Measurements from ENCODE around the gene KSR2. TPM values are rescaled to one million over a fixed set of nuclear protein-coding genes. Genes with fewer than 3 reads are reported as not detected.
"Not testable (repeated sequence)": the region's sequence is repeated elsewhere in the genome, so short reads cannot be mapped to it uniquely, and the experiment has no call there.

Gene KSR2
- total and polyA plus RNA-seq, 2 donors from 2014 or later = 0.34 to 2.9 TPM

GRCh38 chr12:117803001-117803400, 165.8 kb downstream of the KSR2 start:
- Histone ChIP-seq H3K9me3 (ENCODE audit: control insufficient read depth in 2 of 3, insufficient read depth in 1 of 3, low read length in 3 of 3) (no peaks in the 10 kb centered on the region), H3K27ac (ENCODE audit: low read depth in 2 of 2, low read length in 2 of 2) (no peak overlapping the region), H3K9ac (ENCODE audit: low read length in 3 of 3) (no peak overlapping the region), H3K27me3 (ENCODE audit: control insufficient read depth, insufficient read depth, low read length) (no peaks in the 10 kb centered on the region), H3K36me3 (ENCODE audit: control insufficient read depth in 2 of 3, insufficient read depth in 3 of 3, low read length in 3 of 3) (no peaks in the 10 kb centered on the region), H3K4me1 (ENCODE audit: control insufficient read depth in 2 of 3, insufficient read depth in 2 of 3, low read depth in 1 of 3, low read length in 3 of 3) (no peaks in the 10 kb centered on the region), H3K4me3 (ENCODE audit: low read length in 3 of 3) (no peak overlapping the region)
- DNase-seq (peak in 2 of 5 donors; percentile 23 to 24), FAIRE-seq (no peak)
- intact Hi-C loops (cut with DNase I) = no loop called here
- TF ChIP-seq CTCF (IDR thresholded peaks at IDR 0.05; ENCODE audit: borderline replicate concordance, extremely low read depth, insufficient read depth) = no peak

- H3K27ac ChIP-seq (ENCODE audit: low read depth in 2 of 2, low read length in 2 of 2); H3K9ac ChIP-seq (ENCODE audit: low read length in 3 of 3); FAIRE-seq; H3K4me1 ChIP-seq (ENCODE audit: control insufficient read depth in 2 of 3, insufficient read depth in 2 of 3, low read depth in 1 of 3, low read length in 3 of 3); H3K27me3 ChIP-seq (ENCODE audit: control insufficient read depth, insufficient read depth, low read length); intact Hi-C loops (cut with DNase I); H3K4me3 ChIP-seq (ENCODE audit: low read length in 3 of 3); H3K9me3 ChIP-seq (ENCODE audit: control insufficient read depth in 2 of 3, insufficient read depth in 1 of 3, low read length in 3 of 3); H3K36me3 ChIP-seq (ENCODE audit: control insufficient read depth in 2 of 3, insufficient read depth in 3 of 3, low read length in 3 of 3); DNase-seq: not testable (repeated sequence)
Observed at GRCh38 chr12:117800711-117801110, 168.1 kb downstream of the KSR2 start.

GRCh38 chr12:117797202-117797601, 171.6 kb downstream of the KSR2 start:
- H3K4me1 ChIP-seq (ENCODE audit: control insufficient read depth in 2 of 3, insufficient read depth in 2 of 3, low read depth in 1 of 3, low read length in 3 of 3) = peaks cover 0 to 3% (median 0%) of the 10 kb centered on the region in 3 donors
- DNase-seq (no peak), FAIRE-seq (no peak)
- no peak overlapping the region for H3K27ac ChIP-seq (ENCODE audit: low read depth in 2 of 2, low read length in 2 of 2)
- H3K27me3 ChIP-seq (ENCODE audit: control insufficient read depth, insufficient read depth, low read length) = no peaks in the 10 kb centered on the region
- intact Hi-C loops (cut with DNase I) = no loop called here
- H3K4me3 ChIP-seq (ENCODE audit: low read length in 3 of 3) = no peak overlapping the region
- no peak overlapping the region for H3K9ac ChIP-seq (ENCODE audit: low read length in 3 of 3)
- TF ChIP-seq CTCF (IDR thresholded peaks at IDR 0.05; ENCODE audit: borderline replicate concordance, extremely low read depth, insufficient read depth) = no peak
- peaks cover 0 to 15% (median 0%) of the 10 kb centered on the region in 3 donors for H3K9me3 ChIP-seq (ENCODE audit: control insufficient read depth in 2 of 3, insufficient read depth in 1 of 3, low read length in 3 of 3)
- H3K36me3 ChIP-seq (ENCODE audit: control insufficient read depth in 2 of 3, insufficient read depth in 3 of 3, low read length in 3 of 3) = peaks cover 0 to 2% (median 0%) of the 10 kb centered on the region in 3 donors

- intact Hi-C loops (cut with DNase I) = no loop called here
- Histone ChIP-seq H3K9me3 (ENCODE audit: control insufficient read depth in 2 of 3, insufficient read depth in 1 of 3, low read length in 3 of 3) (peaks cover 0 to 15% (median 0%) of the 10 kb centered on the region in 3 donors), H3K4me1 (ENCODE audit: control insufficient read depth in 2 of 3, insufficient read depth in 2 of 3, low read depth in 1 of 3, low read length in 3 of 3) (peaks cover 0 to 3% (median 0%) of the 10 kb centered on the region in 3 donors), H3K27ac (ENCODE audit: low read depth in 2 of 2, low read length in 2 of 2) (no peak overlapping the region), H3K4me3 (ENCODE audit: low read length in 3 of 3) (peak overlapping the region in 1 of 3 donors; percentile 40), H3K36me3 (ENCODE audit: control insufficient read depth in 2 of 3, insufficient read depth in 3 of 3, low read length in 3 of 3) (peaks cover 0 to 2% (median 0%) of the 10 kb centered on the region in 3 donors), H3K9ac (ENCODE audit: low read length in 3 of 3) (no peak overlapping the region), H3K27me3 (ENCODE audit: control insufficient read depth, insufficient read depth, low read length) (no peaks in the 10 kb centered on the region)
- DNase-seq (no peak), FAIRE-seq (no peak)
- TF ChIP-seq CTCF (IDR thresholded peaks at IDR 0.05; ENCODE audit: borderline replicate concordance, extremely low read depth, insufficient read depth) = no peak
Observed at GRCh38 chr12:117792877-117793424, 175.8 kb downstream of the KSR2 start.
